ENCODE measurements around the gene CHD9NB. TPM values are rescaled to one million over a fixed set of nuclear protein-coding genes. Genes with fewer than 3 reads are reported as not detected.
"Not testable (repeated sequence)": the region's sequence is repeated elsewhere in the genome, so short reads cannot be mapped to it uniquely, and the experiment has no call there.

Gene CHD9NB
- polyA plus RNA-seq, 2 of the 4 experiments (the other 2 are of a cell fraction) = 2.0 to 2.8 TPM

DNA sequence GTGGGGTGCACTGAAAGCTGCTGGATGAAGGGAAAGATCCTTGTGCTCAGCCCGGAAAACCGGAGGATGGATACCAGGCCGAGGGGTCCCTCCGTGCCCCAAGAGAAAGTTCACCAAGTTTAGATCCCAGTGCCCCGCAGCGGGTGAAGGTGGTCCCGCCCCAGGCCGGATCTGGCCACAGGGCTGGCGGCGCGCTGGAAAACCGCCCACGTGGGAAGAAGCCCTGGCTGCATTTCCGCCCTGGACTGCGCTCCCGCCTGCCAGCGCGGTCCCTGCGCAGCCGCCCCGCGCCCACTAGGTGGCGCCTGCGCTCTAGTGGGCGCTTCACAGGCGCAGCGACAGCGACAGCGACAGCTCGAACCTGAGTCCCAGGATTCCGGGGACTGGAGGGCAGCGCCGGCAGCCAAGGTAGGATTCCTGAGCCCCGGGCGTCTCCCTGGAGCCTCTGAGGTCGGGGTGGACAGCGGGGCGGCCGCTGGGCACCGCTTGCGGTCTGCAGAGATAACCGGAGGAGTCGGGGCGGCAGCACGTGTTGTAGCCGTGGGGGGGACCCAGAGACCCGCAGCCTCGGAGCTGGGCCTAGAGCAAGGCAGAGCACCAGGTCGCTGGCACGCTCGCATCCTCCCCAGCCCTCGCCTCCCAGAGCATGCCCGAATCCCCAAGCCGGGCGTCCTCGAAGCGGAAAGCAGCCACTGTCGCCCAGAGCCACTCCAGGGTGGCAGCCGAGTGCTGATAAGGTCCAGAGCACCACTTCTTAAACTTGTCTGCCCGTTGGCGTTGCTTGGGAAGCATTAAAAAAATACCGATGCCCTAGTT, 2.2 kb upstream of the CHD9NB start, which contains the start of gene CHD9 (continued):
- TF ChIP-seq, protein P1, sequence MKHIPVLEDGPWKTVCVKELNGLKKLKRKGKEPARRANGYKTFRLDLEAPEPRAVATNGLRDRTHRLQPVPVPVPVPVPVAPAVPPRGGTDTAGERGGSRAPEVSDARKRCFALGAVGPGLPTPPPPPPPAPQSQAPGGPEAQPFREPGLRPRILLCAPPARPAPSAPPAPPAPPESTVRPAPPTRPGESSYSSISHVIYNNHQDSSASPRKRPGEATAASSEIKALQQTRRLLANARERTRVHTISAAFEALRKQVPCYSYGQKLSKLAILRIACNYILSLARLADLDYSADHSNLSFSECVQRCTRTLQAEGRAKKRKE (CRISPR knock-in tag; IDR thresholded peaks at IDR 0.05; ENCODE audit: low read depth) = 0 out of 2 replicates have a peak, but pooled peaks have one; percentile 3
- TF ChIP-seq SMC3 (IDR thresholded peaks at IDR 0.05) (peak; percentile 97), SREBF2 (IDR thresholded peaks at IDR 0.05) (no peak), RNF2 (IDR thresholded peaks at IDR 0.05; ENCODE audit: borderline replicate concordance, low read depth) (0 out of 2 replicates have a peak, but pooled peaks have one; percentile 2), ZSCAN20 (CRISPR knock-in tag; IDR thresholded peaks at IDR 0.05) (no peak), PHF8 (IDR thresholded peaks at IDR 0.05; ENCODE audit: borderline replicate concordance, low read depth) (0 out of 2 replicates have a peak, but pooled peaks have one; percentile 12), MAFK (IDR thresholded peaks at IDR 0.05; ENCODE audit: partially characterized antibody) (no peak), HEYL (CRISPR knock-in tag; IDR thresholded peaks at IDR 0.05) (no peak)
- TF ChIP-seq, protein P2, sequence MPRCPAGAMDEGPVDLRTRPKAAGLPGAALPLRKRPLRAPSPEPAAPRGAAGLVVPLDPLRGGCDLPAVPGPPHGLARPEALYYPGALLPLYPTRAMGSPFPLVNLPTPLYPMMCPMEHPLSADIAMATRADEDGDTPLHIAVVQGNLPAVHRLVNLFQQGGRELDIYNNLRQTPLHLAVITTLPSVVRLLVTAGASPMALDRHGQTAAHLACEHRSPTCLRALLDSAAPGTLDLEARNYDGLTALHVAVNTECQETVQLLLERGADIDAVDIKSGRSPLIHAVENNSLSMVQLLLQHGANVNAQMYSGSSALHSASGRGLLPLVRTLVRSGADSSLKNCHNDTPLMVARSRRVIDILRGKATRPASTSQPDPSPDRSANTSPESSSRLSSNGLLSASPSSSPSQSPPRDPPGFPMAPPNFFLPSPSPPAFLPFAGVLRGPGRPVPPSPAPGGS (IDR thresholded peaks at IDR 0.05) = peak; percentile 32; the same call in 1 of the 3 replicates
- TF ChIP-seq, protein P3, sequence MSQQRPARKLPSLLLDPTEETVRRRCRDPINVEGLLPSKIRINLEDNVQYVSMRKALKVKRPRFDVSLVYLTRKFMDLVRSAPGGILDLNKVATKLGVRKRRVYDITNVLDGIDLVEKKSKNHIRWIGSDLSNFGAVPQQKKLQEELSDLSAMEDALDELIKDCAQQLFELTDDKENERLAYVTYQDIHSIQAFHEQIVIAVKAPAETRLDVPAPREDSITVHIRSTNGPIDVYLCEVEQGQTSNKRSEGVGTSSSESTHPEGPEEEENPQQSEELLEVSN (IDR thresholded peaks at IDR 0.05; ENCODE audit: borderline replicate concordance, low read depth) = peak; percentile 93
- TF ChIP-seq, protein P4, sequence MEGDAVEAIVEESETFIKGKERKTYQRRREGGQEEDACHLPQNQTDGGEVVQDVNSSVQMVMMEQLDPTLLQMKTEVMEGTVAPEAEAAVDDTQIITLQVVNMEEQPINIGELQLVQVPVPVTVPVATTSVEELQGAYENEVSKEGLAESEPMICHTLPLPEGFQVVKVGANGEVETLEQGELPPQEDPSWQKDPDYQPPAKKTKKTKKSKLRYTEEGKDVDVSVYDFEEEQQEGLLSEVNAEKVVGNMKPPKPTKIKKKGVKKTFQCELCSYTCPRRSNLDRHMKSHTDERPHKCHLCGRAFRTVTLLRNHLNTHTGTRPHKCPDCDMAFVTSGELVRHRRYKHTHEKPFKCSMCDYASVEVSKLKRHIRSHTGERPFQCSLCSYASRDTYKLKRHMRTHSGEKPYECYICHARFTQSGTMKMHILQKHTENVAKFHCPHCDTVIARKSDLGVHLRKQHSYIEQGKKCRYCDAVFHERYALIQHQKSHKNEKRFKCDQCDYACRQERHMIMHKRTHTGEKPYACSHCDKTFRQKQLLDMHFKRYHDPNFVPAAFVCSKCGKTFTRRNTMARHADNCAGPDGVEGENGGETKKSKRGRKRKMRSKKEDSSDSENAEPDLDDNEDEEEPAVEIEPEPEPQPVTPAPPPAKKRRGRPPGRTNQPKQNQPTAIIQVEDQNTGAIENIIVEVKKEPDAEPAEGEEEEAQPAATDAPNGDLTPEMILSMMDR (IDR thresholded peaks at IDR 0.05) = peak; percentile 98

DNA sequence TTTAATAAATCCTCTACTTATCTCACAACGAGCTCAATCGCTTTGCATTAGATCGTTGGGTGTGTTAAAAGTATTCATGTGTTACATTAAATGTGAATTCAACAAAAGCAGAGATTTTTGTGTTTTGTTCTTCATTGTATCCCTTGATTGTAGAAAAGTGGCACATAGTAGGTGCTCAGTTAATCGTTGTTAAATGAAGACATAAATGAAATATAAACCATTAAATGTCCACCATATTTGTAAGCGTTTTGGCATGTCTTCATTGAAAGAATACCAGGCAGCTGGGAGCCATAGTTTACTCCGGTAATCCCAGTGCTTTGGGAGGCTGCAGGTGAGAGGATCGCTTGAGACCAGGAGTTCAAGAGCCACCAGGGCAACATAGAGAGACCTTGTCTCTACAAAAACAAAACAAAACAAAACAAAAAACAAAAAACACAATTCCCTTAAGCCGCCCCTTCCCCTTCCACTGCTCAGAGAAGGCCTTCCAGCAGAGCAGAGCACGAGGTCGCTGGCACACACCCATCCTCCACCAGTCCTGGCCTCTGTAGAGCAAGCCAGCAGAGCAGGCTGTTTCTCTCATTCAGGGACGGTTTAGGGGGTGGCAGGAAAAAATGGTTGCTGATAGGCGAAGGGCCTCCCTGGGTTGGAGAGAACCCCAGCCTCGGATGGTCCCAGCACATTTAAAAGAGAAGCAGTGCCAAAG, 1.4 kb upstream of the CHD9NB start:
- POLR2A ChIA-PET = interaction anchor here (1.2 to 2.2 kb wide), 6 partner anchors 26 to 229 kb away, joined by 3 to 21 read pairs (median 10); no protein-coding TSS in a partner anchor
- FAIRE-seq (no peak), DNase-seq (ENCODE audit: low read depth in 1 of 2, low spot score in 1 of 2) (peak in 1 of 2 experiments; percentile 46), ATAC-seq (peak; percentile 52)
- CTCF ChIA-PET = interaction anchor here (0.6 to 5.2 kb wide), 32 partner anchors 8 to 471 kb away, joined by 3 to 49 read pairs (median 6); no protein-coding TSS in a partner anchor
- H3K9me3 ChIP-seq = no peaks in the 10 kb centered on the region
- H3K4me3 ChIP-seq = peak overlapping the region; percentile 53
- TF ChIP-seq RNF2 (IDR thresholded peaks at IDR 0.05; ENCODE audit: borderline replicate concordance, low read depth) (peak; percentile 29; the same call in 1 of the 2 replicates), EP300 (IDR thresholded peaks at IDR 0.05) (no peak)
- TF ChIP-seq, protein P1 (CRISPR knock-in tag; IDR thresholded peaks at IDR 0.05; ENCODE audit: low read depth) = 0 out of 2 replicates have a peak, but pooled peaks have one; percentile 6
- peaks cover 50% of the 10 kb centered on the region for H3K4me1 ChIP-seq
- H3K4me2 ChIP-seq = peak overlapping the region; percentile 92
- H3K27ac ChIP-seq = peak overlapping the region; percentile 96 to 98
- WGBS (ENCODE audit: missing lambda C conversion rate) = 55% methylated on average over 13 of the region's 13 CpGs

DNA sequence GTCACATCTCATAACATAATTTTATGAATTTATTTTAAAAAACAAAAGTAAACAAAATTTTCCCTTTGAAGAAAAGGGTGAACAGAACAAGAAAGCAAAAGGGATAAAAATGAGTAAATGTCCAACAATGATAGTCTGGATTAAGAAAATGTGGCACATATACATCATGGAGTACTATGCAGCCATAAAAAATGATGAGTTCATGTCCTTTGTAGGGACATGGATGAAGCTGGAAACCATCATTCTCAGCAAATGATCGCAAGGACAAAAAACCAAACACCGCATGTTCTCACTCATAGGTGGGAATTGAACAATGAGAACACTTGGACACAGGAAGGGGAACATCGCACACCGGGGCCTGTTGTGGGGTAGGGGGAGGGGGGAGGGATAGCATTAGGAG, 1.4 kb downstream of the CHD9NB start:
- 88% methylated on average over 2 of the region's 4 CpGs for WGBS (ENCODE audit: missing lambda C conversion rate)
- H3K4me3 ChIP-seq; H3K27ac ChIP-seq; CTCF ChIA-PET; FAIRE-seq; ATAC-seq; H3K9me3 ChIP-seq; H3K4me2 ChIP-seq; DNase-seq (ENCODE audit: low read depth in 1 of 2, low spot score in 1 of 2): not testable (repeated sequence)
- POLR2A ChIA-PET = interaction anchor here (1.7 kb wide), 1 partner anchor 48 kb away, joined by 21 read pairs; no protein-coding TSS in a partner anchor
- peaks cover 34% of the 10 kb centered on the region for H3K4me1 ChIP-seq
